Skin epidermis (tissue), 12 donors: ENCODE measurements around the gene ANKRD31.
"Not testable (repeated sequence)": the region's sequence is repeated elsewhere in the genome, so short reads cannot be mapped to it uniquely, and the experiment has no call there.

ENCODE experiments used
- H3K27ac ChIP-seq, 21 experiments: fragments of 200-600 bp; sonication (generic) in 11 of 21; one replicate each; pipeline ENCODE4 v1.5.0; 2020; ENCODE audit warnings: mild to moderate bottlenecking in 3 of 21, inconsistent platforms in 2 of 21, moderate library complexity in 2 of 21
- H3K4me3 ChIP-seq, 7 experiments: fragments of 200-600 bp; sonication (generic) in 2 of 7; one replicate each; pipeline ENCODE4 v1.5.0; 2020; ENCODE audit warnings: inconsistent platforms in 2 of 7, mild to moderate bottlenecking in 2 of 7, moderate library complexity in 1 of 7

The ANKRD31 gene, protein sequence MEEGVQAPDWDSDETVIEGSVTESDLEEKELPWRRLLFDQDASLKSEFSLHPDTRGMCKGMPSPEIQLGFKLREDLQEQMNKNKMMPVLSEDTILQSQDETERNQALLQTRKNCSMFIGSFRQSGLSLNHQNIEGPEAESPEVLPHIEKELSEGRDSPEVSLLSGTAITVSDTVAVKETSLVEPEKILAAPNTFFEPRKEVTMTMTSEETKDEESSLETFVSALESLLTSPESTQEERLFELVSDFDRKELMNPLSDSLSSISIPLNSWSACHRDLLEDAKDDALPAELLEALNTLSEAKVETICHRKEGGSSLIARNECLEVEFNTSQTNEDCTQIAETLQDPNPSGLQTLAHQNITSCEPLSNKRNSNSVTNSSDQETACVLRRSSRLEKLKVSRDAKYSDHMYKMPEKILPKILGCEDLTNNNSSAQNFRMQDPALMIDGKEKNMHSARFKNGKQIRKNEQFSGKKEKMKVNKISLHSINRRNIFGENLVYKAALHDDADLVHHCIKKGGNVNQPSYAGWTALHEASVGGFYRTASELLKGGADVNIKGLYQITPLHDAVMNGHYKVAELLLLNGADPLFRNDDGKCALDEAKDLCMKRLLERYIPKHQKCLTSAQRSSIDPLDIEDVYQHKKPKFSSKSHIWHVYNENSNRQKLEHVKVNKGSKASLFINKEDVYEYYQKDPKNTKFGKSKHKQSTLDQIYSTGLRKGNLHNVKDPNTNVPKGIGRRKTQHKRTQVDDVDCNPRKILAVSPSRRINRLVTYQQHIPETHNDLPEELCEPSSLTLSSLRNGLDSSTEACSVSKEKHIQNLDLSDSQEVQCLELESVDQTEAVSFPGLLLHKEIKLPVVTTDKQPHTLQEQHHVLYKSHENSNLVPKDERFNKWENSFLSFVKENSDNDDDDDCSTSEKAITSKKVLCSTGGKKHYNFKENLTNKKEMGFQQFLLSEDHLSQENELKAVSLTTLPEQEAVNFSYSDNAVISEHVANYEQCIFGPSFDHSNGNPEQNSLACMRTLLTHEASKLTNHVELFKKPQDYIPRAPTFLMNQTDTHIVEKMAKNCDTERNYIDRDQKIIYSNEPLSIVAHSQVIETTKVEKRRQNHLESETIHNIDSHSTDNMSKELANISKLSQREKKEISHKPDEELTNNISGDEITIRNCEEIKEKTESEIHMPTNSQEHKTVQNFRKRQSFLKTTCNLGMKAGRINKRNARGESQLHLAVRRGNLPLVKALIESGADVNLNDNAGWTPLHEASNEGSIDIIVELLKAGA (N-terminal part only)

DNA sequence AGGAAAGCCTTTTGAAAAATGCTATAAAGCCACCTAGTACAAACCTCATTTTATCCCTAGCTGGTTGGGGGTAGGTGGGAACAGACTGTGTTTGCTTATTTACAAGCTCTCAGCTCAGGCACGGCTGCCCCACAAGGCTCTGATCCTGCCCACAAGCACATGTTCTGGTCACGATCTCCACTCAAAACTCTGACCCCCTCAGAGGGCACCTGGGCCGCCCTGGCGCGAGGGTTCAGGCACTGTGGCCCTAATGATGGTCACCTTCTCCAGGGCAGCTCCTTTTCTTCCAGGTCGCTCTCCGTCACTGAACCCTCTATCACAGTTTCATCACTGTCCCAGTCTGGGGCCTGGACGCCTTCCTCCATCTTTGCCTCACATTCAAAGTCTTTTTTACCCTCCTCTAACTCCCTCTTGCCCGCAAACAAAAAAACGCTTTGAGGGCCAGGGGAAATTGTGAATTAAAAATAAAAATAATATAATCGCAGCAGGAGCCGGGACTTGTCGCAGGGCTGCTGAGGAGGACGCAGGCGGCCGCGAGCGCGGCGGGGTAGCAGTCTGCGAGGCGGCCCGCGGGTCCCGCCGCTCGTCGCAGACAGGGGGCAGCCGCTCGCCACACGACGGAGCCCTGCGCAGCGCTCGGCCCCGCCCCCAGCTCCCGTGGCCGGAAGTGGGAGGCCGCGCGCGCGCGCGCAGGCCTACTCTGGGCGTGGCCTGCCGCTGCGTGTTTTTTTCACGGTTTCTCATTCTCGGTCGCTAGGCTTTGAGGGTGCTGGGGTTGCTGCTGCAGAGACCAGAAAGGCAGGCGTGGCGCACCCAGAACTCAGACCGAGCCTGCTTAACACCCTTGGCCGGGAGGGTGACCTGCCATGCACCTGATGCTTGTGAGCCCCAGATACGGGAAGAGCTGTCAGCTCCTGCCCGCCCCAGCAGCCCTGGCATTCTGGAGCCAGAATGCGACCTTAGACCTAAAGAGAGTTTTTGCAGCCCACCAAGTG lies at the start of gene ANKRD31:
Gene ANKRD31 (minus strand): TSS at position 557 of the 995 bp plus-strand sequence. CDS start 192 bp downstream, at position 365.
- H3K27ac ChIP-seq = peak within 1 kb of the TSS in 20 of 21 experiments; percentile 43 to 91 (median 78)

DNA sequence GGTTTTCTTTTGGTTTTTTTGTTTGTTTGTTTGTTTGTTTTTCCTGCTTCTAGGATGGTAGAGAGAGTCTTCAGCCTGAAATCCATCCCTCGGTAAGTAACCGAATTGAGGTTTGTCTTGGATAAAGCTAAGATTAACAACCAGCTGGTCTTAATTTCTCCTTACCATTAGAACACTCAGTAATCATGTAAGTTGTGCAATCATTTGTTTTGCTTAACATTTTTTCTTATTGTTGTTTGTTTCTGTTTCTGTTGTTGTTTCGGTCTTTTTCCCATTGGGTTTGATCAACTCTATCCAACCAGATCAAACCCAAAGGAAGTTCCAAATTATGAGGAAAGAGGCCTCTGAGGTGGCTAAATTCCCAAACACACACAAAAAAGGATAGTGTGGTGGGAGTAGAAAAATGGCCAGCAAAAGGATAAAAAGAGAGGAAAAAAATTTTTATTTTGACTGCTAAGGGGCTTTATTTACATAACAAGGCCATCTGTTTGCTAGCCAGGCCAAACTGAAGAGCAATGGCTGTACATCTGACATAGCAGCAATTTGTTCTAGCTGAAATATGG lies 49.6 kb upstream of the ANKRD31 start:
- Histone ChIP-seq H3K27ac (no peak overlapping the region), H3K4me3 (no peak overlapping the region)

More for the DNA sequence above, at the start of gene ANKRD31:
- H3K4me3 ChIP-seq = peak within 1 kb of the TSS; percentile 37 to 58 (median 43)

DNA sequence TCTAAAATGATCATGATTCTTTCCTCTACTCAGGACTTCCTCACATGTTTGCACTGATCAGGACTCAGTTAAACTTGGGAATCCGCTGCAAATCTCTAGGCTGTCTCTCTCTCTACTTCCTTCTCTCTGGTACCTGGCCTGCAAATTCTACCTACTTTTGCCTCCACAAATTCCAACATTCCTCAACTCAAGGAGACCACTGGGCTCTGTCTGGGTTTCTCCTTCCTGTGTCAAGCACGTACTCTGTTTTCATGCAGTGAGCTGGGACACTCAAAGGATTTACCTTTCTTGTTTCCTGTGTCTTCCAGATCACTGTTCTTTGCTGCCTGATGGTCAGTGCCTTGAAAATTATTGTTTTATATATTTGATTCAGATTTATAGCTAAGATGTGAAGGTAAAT lies 45.9 kb upstream of the ANKRD31 start:
- no peak overlapping the region for H3K4me3 ChIP-seq
- no peak overlapping the region for H3K27ac ChIP-seq

DNA sequence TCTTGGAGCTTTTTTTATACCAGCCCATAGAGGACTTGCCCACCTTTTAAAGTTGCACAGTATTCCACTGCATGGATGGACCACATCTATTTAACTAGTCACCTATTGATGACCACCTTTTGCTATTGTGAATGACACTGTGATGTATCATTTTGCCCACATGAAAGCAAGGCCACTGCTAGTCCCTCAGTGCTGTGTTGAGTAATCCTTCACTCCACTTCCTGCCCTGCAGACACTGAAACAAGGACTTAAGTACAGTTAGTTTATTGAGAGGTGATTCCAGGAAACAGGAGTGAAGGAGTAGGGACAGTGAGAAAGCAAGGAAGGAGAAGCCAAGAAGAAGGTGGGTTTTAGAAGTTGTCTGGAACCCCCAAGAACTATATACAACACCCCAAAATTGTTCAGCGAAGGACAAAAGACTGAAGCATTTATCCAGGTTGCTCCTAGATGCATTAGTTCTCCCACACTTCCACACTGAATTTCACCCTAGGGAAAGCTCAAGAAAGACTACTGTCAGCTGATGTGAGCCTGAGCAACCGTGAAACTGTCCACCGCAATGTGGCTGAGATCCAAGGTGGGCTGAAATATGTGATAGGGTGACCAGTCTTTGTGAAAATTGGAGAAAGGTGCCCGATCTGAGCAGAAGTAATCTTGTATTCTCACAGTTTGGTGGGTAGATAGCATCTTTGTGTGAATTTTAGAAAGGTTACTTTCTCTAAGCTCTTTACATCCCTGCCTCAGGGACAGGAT lies 45.2 kb upstream of the ANKRD31 start:
- H3K4me3 ChIP-seq = no peak overlapping the region
- no peak overlapping the region for H3K27ac ChIP-seq

DNA sequence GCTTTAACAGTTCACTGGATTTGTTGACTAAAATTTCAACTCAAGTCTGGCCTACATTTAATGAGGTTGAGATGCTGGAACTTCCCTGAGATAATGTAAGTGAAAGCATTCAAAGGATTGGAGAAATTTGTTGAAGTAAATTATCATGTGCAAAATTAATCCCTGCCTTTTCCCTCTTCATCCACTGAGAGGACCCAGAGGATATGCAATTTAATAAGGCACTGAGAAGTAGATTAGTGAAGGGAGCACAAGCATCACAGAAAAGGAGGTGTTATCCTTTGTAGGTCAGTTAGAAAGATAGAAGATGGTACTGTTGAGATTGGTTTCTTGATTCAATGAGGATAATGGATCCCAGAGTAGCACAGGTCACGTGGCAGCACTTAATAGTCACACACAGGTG lies 42.6 kb upstream of the ANKRD31 start:
- no peak overlapping the region for H3K27ac ChIP-seq
- no peak overlapping the region for H3K4me3 ChIP-seq

DNA sequence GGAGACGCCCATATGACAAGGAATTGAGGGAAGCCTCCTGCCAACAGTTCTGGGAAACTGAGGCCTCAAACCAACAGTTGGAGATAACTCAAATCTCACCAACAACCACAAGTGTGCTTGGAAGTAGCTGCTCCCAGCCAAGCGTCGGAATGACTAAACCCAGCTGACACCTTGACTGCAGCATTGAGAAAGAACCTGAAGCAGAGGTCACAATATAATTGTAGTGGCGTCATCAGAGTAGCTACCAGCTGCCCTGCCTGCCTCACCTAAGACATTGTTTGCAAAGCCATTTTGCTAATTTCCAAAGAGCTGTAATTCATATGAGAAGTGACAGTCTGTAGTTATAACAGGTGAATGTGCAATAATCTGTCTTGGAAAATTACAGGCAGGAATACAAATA lies 40.8 kb upstream of the ANKRD31 start:
- Histone ChIP-seq H3K27ac (no peak overlapping the region), H3K4me3 (no peak overlapping the region)

DNA sequence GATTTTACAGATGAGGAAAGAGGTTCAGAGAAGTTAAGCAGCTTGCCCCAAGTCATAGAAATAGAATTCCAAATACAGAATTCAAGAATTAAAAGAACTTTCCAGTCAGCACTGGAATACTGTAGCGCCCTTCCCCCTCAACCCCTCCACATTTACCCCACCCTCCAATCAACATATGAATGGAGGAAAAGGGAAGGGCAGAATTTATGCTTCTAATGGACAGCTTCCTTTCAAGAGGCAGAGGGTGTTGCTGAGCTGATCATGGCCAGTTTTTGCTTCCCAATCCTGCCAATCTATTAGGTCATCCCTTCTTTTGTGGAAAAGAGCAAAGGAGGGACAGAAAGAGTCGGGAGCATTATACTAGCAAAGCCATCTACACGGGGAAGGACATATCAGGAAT lies 39.1 kb upstream of the ANKRD31 start:
- Histone ChIP-seq H3K27ac (no peak overlapping the region), H3K4me3 (no peak overlapping the region)

DNA sequence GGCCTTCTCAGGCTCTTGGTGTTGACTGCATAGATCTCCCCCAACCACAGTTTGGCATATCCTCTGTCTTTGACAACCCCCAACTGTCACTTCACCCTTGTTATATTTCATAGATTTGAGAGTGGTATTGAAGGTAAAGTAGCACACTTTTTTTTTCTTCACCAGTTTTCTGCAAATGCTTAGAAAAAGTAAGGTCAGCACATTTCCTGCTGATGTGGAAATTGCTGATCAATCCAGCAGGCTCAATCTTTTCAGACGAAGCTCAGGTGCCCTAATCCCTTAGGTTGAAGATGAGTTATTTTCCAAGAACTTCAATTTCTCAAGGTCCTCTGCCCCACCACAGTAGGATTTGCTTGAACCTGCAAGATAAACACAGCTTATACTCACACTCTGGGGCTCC lies 38.5 kb upstream of the ANKRD31 start:
- no peak overlapping the region for H3K4me3 ChIP-seq
- H3K27ac ChIP-seq = no peak overlapping the region

DNA sequence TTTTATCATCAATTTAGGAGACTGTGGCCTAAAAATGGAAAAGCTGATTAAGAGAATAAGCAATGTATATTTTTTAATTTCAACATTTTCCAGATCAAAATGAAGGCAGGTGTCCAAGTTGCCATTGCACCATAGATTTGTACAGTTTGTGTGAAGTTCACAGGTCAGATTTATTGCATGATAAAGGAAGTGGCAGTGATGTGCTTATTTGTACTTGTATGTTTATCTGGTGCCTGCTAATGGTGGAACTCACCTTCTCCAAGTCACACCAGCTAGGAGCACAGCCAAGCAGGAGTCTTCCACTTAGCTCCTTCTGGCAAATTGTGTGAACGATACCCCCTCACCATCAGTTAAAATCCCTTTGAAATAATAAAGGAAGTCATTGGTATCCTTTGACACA lies 37.8 kb upstream of the ANKRD31 start:
- no peak overlapping the region for H3K27ac ChIP-seq
- no peak overlapping the region for H3K4me3 ChIP-seq

DNA sequence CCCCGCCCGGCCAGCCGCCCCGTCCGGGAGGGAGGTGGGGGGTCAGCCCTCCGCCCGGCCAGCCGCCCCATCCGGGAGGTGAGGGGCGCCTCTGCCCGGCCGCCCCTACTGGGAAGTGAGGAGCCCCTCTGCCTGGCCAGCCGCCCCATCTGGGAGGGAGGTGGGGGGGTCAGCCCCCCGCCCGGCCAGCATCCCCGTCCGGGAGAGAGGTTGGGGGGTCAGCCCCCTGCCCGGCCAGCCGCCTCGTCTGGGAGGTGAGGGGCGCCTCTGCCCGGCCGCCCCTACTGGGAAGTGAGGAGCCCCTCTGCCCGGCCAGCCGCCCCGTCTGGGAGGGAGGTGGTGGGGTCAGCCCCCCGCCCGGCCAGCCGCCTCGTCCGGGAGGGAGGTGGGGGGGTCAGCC lies 33.9 kb upstream of the ANKRD31 start:
- H3K4me3 ChIP-seq = not testable (repeated sequence)

DNA sequence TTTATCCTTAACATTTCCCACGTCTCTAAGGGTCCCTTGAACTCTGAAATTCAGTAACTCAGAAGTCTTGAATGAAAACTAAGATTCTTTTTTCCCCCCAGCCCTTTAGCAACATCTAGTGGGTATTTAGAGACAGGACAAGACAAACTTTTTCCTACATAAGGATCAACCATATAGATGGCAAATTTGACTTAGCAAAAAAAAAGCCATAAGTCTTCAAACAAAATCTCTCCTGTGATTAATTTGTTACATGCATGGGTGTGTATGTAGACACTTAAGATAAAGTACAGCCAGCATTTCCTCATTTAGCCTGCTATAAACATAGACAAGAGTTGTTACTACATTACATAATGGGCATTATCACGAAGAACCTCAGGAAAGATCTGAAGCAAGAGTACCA lies 29.1 kb upstream of the ANKRD31 start:
- no peak overlapping the region for H3K4me3 ChIP-seq
- H3K27ac ChIP-seq = no peak overlapping the region

More for the DNA sequence above, 33.9 kb upstream of the ANKRD31 start:
- not testable (repeated sequence) for H3K27ac ChIP-seq

DNA sequence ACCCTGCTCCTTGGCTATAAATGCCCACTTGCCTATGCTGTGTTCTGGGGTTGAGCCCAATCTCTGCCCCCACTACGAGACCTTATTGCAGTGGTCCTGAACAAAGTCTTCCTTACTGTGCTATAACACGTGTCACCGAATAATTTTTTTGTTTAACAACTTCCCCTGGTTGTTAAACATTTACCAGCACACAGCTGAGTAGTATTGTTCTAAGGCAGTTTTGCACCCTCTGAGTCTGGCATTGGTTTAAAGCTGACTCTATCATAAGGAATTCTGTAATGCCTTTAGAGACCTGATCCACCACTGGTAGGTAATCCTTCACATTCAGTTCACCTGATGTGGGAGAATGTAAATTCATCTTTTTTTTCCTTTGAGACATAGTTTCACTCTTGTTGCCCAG lies 25.6 kb upstream of the ANKRD31 start:
- Histone ChIP-seq H3K27ac (no peak overlapping the region), H3K4me3 (no peak overlapping the region)

DNA sequence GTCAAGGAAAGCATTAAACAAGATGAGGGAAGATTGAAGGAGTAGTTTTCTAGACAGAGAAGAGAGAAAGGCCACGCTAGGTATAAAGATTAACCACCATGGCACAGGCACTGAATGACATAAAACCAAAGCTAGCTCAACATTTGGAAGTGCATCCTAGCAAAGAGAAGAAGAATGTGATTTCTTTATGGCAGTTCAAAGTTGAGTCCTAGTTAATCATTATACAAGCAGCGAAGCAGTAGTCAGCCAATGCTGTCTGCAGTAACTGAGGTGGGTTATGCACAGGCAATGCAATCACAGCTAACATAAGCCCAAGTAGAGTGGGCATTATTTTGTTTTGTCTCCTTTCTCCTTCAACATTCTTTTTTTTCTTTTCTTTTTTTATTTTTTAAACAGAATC lies 24.0 kb upstream of the ANKRD31 start:
- no peak overlapping the region for H3K27ac ChIP-seq
- no peak overlapping the region for H3K4me3 ChIP-seq

DNA sequence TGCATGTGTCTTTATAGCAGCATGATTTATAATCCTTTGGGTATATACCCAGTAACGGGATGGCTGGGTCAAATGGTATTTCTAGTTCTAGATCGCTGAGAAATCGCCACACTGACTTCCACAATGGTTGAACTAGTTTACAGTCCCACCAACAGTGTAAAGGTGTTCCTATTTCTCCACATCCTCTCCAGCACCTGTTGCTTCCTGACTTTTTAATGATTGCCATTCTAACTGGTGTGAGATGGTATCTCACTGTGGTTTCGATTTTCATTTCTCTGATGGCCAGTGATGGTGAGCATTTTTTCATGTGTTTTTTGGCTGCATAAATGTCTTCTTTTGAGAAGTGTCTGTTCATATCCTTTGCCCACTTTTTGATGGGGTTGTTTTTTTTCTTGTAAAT lies 13.8 kb upstream of the ANKRD31 start:
- H3K27ac ChIP-seq, H3K4me3 ChIP-seq: not testable (repeated sequence)

DNA sequence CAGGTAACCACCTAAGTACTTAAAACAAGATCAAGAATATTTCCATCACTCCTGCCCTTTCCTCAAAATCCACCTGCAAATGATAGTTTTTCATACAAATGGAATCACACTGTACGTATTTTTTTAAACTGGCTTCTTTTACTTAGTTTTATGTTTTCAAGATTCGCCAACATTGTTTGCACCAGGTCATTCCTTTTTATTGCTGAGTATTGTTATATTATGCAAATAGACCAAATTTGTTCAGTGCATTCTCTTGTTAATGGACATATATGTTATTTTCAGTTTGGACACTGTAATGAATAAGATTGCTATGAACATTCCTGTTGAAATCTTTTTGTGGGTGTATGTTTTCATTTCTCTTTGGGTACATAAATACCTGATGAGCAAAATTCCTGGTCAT lies 8.3 kb upstream of the ANKRD31 start:
- no peak overlapping the region for H3K4me3 ChIP-seq

DNA sequence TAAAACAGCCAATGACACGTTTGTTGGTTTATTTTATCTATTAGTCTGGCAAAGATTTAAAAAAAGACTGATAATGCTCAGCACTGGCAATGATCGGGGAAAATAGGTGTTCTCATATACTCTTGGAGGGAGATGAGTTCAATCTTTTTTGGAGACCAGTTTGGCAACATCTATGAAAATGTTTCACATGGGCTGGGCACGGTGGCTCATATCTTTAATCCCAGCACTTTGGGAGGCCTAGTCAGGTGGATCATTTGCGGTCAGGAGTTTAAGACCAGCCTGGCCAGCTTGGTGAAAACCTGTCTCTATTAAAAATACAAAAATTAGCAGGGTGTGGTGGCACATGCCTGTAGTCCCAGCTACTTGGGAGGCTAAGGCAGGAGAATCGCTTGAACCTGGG lies 6.8 kb upstream of the ANKRD31 start:
- Histone ChIP-seq H3K27ac (peak overlapping the region in 7 of 21 experiments; percentile 10 to 61 (median 32)), H3K4me3 (no peak overlapping the region)

More for the DNA sequence above, 8.3 kb upstream of the ANKRD31 start:
- no peak overlapping the region for H3K27ac ChIP-seq

DNA sequence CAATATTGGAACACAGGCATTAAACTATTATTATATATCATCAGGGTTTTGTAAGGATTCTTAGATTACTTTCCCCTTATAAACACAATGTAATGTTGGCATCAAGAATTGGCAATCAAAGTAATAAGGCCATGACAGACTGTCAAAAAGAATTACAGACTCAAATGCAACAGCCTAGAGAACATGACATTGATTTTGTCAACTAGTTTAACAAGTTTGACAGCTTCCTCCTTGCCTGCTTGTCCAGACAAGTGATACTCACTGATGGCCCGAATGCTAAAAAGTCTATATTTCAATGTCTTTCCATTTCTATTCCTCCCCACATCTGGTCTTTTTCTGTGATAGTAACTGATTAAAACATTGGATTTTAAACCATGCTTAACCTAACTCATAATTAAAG lies 6.4 kb upstream of the ANKRD31 start:
- Histone ChIP-seq H3K4me3 (no peak overlapping the region), H3K27ac (peak overlapping the region in 8 of 21 experiments; percentile 10 to 63 (median 43))

DNA sequence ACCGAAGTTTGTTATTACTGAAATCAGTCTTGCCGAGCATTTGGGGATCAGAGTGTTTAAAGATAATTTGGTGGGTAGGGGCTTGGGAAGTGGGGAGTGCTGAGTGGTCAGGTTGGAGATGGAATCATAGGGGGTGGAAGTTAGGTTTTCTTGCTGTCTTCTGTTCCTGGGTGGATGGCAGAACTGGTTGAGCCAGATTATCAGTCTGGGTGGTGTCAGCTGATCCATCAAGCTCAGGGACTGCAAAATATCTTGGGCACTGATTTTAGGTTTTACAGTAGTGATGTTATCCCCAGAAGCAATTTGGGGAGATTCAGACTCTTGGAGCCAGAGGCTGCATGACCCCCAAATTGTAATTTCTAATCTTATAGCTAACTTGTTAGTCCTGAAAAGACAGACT lies 5.4 kb upstream of the ANKRD31 start:
- H3K27ac ChIP-seq = peak overlapping the region in 7 of 21 experiments; percentile 25 to 65 (median 47)
- H3K4me3 ChIP-seq = no peak overlapping the region
